Measurements from ENCODE around the gene HOXB3.
"Not testable (repeated sequence)": the region's sequence is repeated elsewhere in the genome, so short reads cannot be mapped to it uniquely, and the experiment has no call there.

HOXB3 gene

DNA sequence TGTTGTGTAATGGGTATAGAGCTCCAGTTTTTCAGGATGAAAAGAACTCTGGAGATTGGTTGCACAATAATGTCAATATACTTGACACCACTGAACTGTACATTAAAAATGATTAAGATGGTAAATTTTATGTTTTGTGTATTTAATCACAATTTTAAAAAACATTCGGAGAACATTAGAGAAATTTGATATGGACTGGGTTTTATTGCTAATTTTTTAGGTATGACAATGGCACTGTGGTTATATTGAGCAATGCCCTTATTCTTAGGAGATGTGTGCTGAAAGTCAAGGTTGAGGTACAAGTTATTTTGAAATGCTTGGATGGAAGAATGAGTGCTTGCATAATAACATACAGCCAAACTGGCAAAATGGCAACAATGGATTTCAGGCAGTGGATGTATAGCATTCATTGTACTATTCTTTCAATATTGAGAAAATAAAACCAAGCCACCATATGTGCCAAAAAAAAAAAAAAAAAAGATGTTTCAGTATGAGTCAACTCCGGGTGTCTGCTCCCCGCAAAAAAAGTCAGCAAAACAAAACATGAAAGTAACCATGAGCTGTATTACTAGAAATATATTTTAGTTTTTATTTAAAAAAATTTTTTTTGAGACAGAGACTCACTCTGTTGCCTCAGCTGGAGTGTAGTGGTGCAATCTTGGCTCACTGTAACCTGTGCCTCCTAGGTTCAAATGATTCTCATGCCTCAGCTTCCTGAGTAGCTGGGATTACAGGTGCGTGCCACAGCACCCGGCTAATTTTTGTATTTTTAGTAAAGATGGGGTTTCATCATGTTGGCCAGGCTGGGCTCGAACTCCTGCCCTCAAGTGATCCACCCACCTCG lies 79.1 kb downstream of the HOXB3 start:
- Histone ChIP-seq H3K9me3 (ENCODE audit: control insufficient read depth, insufficient read depth, low read depth, low read length) (no peaks in the 10 kb centered on the region), H3K27ac (ENCODE audit: extremely low read depth, low read depth, low read length) (no peak overlapping the region), H3K36me3 (ENCODE audit: control insufficient read depth in 2 of 2, insufficient read depth in 1 of 2, low read length in 2 of 2) (no peaks in the 10 kb centered on the region), H3K4me3 (ENCODE audit: low read depth, low read length) (no peak overlapping the region), H3K4me1 (ENCODE audit: control insufficient read depth, insufficient read depth, low read length) (peaks cover 16% of the 10 kb centered on the region)
- CTCF ChIA-PET: interaction anchor here (0.6 kb wide), 1 partner anchor 9 kb away, joined by 3 read pairs; no protein-coding TSS in a partner anchor
- TF ChIP-seq, protein P1, sequence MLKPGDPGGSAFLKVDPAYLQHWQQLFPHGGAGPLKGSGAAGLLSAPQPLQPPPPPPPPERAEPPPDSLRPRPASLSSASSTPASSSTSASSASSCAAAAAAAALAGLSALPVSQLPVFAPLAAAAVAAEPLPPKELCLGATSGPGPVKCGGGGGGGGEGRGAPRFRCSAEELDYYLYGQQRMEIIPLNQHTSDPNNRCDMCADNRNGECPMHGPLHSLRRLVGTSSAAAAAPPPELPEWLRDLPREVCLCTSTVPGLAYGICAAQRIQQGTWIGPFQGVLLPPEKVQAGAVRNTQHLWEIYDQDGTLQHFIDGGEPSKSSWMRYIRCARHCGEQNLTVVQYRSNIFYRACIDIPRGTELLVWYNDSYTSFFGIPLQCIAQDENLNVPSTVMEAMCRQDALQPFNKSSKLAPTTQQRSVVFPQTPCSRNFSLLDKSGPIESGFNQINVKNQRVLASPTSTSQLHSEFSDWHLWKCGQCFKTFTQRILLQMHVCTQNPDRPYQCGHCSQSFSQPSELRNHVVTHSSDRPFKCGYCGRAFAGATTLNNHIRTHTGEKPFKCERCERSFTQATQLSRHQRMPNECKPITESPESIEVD (tag by site-specific recombination; IDR thresholded peaks at IDR 0.05): peak; percentile 9; the same call in 1 of the 2 replicates
- no peak for TF ChIP-seq ZNF473 (tag by site-specific recombination; IDR thresholded peaks at IDR 0.05)
- POLR2A ChIA-PET: no interaction called here

DNA sequence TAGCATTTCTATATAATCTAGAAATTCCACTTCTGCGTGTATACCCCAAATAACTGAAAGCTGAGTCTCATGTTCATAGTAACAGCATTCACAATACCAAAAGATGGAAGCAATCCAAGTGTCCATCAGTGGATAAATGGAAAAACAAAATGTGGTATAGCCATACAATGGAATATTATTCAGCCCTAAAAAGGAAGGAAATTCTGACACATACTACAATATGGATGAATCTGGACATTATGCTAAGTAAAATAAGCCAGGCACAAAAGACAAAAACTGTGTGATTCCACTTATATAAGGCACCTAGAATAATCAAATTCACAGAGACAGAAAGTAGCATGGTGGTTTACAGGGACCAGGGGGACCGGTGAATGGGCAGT lies 79.7 kb downstream of the HOXB3 start:
- Histone ChIP-seq H3K9me3 (ENCODE audit: control insufficient read depth, insufficient read depth, low read depth, low read length) (no peaks in the 10 kb centered on the region), H3K27ac (ENCODE audit: extremely low read depth, low read depth, low read length) (no peak overlapping the region), H3K4me1 (ENCODE audit: control insufficient read depth, insufficient read depth, low read length) (peaks cover 20% of the 10 kb centered on the region), H3K36me3 (ENCODE audit: control insufficient read depth in 2 of 2, insufficient read depth in 1 of 2, low read length in 2 of 2) (no peaks in the 10 kb centered on the region), H3K4me3 (ENCODE audit: low read depth, low read length) (no peak overlapping the region)
- peak; percentile 94 for TF ChIP-seq ZNF146 (tag by site-specific recombination; IDR thresholded peaks at IDR 0.05)
- TF ChIP-seq ZNF248 (tag by site-specific recombination; IDR thresholded peaks at IDR 0.05): no peak
- no peak for TF ChIP-seq ZNF2 (tag by site-specific recombination; IDR thresholded peaks at IDR 0.05)
- ChIA-PET POLR2A (no interaction called here), CTCF (no interaction called here)

DNA sequence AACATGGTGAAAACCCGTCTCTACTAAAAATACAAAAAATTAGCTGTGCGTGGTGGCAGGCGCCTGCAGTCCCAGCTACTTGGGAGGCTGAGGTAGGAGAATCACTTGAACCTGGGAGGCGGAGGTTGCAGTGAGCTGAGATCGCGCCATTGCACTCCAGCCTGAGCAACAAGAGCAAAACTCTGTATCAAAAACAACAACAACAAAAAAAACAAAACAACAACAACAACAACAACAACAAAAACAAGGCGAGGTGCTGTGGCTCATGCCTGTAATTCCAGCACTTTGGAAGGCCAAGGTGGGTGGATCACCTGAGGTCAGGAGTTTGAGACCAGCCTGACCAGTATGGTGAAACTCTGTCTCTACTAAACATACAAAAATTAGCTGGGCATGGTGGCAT lies 80.3 kb downstream of the HOXB3 start:
- H3K4me3 ChIP-seq (ENCODE audit: low read depth, low read length); H3K9me3 ChIP-seq (ENCODE audit: control insufficient read depth, insufficient read depth, low read depth, low read length); H3K36me3 ChIP-seq (ENCODE audit: control insufficient read depth in 2 of 2, insufficient read depth in 1 of 2, low read length in 2 of 2); H3K27ac ChIP-seq (ENCODE audit: extremely low read depth, low read depth, low read length); POLR2A ChIA-PET: not testable (repeated sequence)
- CTCF ChIA-PET: interaction anchor here (0.6 kb wide), 1 partner anchor 118 kb away, joined by 4 read pairs; no protein-coding TSS in a partner anchor
- TF ChIP-seq ZNF2 (tag by site-specific recombination; IDR thresholded peaks at IDR 0.05): 0 out of 2 replicates have a peak, but pooled peaks have one; percentile 53
- peaks cover 24% of the 10 kb centered on the region for H3K4me1 ChIP-seq (ENCODE audit: control insufficient read depth, insufficient read depth, low read length)

DNA sequence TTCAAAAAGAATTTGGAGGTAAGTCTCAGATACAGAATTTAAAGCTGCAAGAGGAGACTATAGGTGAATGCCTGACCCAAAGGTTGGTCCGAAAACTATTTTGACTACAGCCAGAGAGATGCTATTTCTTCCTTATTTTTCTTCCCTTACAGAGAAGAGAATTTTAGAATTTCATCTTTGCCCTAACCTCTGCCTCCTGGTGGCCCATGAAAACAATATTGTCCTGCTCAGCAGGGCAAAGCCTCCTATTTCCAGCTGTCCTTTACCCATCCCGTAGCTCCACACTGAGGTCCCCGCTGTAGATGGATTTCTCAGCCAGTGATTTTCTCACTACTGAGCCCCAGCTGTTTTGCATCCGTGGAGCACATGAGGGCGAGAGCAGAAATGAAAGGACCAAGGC lies 83.8 kb downstream of the HOXB3 start:
- no peaks in the 10 kb centered on the region for H3K9me3 ChIP-seq (ENCODE audit: control insufficient read depth, insufficient read depth, low read depth, low read length)
- TF ChIP-seq ZNF629 (tag by site-specific recombination; IDR thresholded peaks at IDR 0.05) (0 out of 2 replicates have a peak, but pooled peaks have one; percentile 2), SP3 (tag by site-specific recombination; IDR thresholded peaks at IDR 0.05) (no peak), ZNF335 (tag by site-specific recombination; conservative IDR thresholded peaks at IDR 0.05) (peak; percentile 34; the same call in 1 of the 2 replicates)
- CTCF ChIA-PET: interaction anchor here (0.6 to 5.0 kb wide), 9 partner anchors 8 to 373 kb away, joined by 3 to 36 read pairs (median 4); no protein-coding TSS in a partner anchor
- POLR2A ChIA-PET: interaction anchor here (1.0 to 1.5 kb wide), 2 partner anchors 14 to 20 kb away, joined by 3 to 4 read pairs; no protein-coding TSS in a partner anchor
- peaks cover 23% of the 10 kb centered on the region for H3K4me1 ChIP-seq (ENCODE audit: control insufficient read depth, insufficient read depth, low read length)
- no peak overlapping the region; the same call in 1 of the 2 replicates for H3K27ac ChIP-seq (ENCODE audit: extremely low read depth, low read depth, low read length)
- H3K36me3 ChIP-seq (ENCODE audit: control insufficient read depth in 2 of 2, insufficient read depth in 1 of 2, low read length in 2 of 2): no peaks in the 10 kb centered on the region
- no peak overlapping the region for H3K4me3 ChIP-seq (ENCODE audit: low read depth, low read length)

DNA sequence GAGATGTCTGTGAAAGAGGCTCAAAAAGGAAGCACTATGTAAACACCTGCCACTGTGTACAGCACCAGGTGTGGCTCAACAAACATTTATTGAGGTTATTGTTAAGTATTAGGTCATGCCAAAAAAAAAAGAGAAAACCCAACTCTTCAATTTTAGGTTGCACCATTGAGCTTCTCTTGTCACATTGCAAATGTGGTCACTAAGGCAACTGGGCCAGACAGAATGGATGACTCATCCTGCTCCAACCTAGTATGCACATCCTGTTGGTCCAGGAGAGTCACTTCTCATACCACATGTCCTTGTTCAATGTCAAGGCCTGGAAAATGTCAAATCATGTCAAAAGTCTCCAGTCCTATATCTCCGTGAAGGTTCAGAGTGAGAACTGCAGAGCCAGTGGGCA lies 84.3 kb downstream of the HOXB3 start:
- ChIA-PET POLR2A (interaction anchor here (1.0 to 1.5 kb wide), 2 partner anchors 14 to 19 kb away, joined by 3 to 4 read pairs; no protein-coding TSS in a partner anchor), CTCF (interaction anchor here (0.5 to 5.0 kb wide), 13 partner anchors 7 to 374 kb away, joined by 3 to 36 read pairs (median 4); no protein-coding TSS in a partner anchor)
- no peak overlapping the region; the same call in 1 of the 2 replicates for H3K27ac ChIP-seq (ENCODE audit: extremely low read depth, low read depth, low read length)
- no peak for TF ChIP-seq EGR2 (tag by site-specific recombination; IDR thresholded peaks at IDR 0.05; ENCODE audit: low read depth)
- no peak for TF ChIP-seq ZNF121 (tag by site-specific recombination; IDR thresholded peaks at IDR 0.05)
- TF ChIP-seq ZNF544 (tag by site-specific recombination; IDR thresholded peaks at IDR 0.05): no peak
- no peak for TF ChIP-seq ZFP37 (tag by site-specific recombination; IDR thresholded peaks at IDR 0.05)
- TF ChIP-seq KLF16 (tag by site-specific recombination; IDR thresholded peaks at IDR 0.05): no peak
- TF ChIP-seq ZNF626 (tag by site-specific recombination; IDR thresholded peaks at IDR 0.05): no peak
- TF ChIP-seq, protein P2, sequence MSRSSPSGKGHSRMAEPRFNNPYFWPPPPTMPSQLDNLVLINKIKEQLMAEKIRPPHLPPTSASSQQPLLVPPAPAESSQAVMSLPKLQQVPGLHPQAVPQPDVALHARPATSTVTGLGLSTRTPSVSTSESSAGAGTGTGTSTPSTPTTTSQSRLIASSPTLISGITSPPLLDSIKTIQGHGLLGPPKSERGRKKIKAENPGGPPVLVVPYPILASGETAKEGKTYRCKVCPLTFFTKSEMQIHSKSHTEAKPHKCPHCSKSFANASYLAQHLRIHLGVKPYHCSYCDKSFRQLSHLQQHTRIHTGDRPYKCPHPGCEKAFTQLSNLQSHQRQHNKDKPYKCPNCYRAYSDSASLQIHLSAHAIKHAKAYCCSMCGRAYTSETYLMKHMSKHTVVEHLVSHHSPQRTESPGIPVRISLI (tag by site-specific recombination; IDR thresholded peaks at IDR 0.05): no peak
- TF ChIP-seq, protein P3, sequence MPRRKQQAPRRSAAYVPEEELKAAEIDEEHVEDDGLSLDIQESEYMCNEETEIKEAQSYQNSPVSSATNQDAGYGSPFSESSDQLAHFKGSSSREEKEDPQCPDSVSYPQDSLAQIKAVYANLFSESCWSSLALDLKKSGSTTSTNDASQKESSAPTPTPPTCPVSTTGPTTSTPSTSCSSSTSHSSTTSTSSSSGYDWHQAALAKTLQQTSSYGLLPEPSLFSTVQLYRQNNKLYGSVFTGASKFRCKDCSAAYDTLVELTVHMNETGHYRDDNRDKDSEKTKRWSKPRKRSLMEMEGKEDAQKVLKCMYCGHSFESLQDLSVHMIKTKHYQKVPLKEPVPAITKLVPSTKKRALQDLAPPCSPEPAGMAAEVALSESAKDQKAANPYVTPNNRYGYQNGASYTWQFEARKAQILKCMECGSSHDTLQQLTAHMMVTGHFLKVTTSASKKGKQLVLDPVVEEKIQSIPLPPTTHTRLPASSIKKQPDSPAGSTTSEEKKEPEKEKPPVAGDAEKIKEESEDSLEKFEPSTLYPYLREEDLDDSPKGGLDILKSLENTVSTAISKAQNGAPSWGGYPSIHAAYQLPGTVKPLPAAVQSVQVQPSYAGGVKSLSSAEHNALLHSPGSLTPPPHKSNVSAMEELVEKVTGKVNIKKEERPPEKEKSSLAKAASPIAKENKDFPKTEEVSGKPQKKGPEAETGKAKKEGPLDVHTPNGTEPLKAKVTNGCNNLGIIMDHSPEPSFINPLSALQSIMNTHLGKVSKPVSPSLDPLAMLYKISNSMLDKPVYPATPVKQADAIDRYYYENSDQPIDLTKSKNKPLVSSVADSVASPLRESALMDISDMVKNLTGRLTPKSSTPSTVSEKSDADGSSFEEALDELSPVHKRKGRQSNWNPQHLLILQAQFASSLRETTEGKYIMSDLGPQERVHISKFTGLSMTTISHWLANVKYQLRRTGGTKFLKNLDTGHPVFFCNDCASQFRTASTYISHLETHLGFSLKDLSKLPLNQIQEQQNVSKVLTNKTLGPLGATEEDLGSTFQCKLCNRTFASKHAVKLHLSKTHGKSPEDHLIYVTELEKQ (tag by site-specific recombination; IDR thresholded peaks at IDR 0.05; ENCODE audit: borderline replicate concordance): no peak
- TF ChIP-seq ZNF202 (tag by site-specific recombination; IDR thresholded peaks at IDR 0.05; ENCODE audit: borderline replicate concordance): no peak

More for the DNA sequence above, 84.3 kb downstream of the HOXB3 start:
- Histone ChIP-seq H3K36me3 (ENCODE audit: control insufficient read depth in 2 of 2, insufficient read depth in 1 of 2, low read length in 2 of 2) (no peaks in the 10 kb centered on the region), H3K4me3 (ENCODE audit: low read depth, low read length) (no peak overlapping the region), H3K9me3 (ENCODE audit: control insufficient read depth, insufficient read depth, low read depth, low read length) (no peaks in the 10 kb centered on the region), H3K4me1 (ENCODE audit: control insufficient read depth, insufficient read depth, low read length) (peaks cover 24% of the 10 kb centered on the region)

Data from HEK293 (cell line).